ENCODE results near the gene PPWD1. TPM values are rescaled to one million over a fixed set of nuclear protein-coding genes. Genes with fewer than 3 reads are reported as not detected.

PPWD1 gene
- total RNA-seq, 4 donors from 2014 or later, result 46.8 to 74.3 (median 57.2) TPM

DNA sequence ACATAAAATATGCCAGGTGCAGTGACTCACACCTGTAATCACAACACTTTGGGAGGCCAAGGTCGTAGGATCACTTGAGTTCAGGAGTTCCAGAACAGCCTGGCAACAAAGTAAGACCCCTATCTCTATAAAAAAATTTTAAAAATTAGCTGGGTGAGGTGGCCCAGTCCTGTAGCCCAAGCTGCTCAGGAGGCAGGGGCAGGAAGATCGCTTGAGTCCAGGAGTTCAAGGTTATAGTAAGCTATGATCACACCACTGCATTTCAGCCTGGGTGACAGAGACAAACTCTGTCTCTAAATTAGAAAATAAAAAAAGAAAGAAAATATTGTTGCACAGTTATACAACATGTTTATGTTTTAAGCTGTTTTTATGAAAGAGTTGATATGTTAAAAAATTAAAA lies 6.9 kb upstream of the PPWD1 start:
- WGBS, 2 donors, result 84 to 92% methylated on average over 2 of the region's 2 CpGs
- H3K9me3 ChIP-seq, result no peaks in the 10 kb centered on the region
- DNase-seq (ENCODE audit: low spot score in 2 of 2), result no peak

DNA sequence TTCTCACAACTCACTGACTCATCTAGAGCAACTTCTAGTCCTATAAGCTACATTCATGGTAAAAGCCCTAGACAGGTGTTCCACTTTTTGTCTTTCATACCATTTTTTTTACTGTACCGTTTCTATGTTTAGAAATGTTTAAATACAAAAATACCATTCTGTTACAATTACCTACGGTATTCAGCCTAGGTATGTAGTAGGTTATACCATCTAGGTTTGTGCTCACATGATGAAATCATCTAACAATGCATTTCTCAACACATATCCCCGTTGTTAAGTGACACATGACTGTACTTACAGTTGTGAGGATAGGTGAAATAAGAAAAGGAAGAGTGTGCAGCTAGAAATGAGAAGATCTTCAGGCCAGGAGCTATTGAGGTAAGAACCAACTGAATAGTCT lies 6.4 kb upstream of the PPWD1 start:
- no peaks in the 10 kb centered on the region for H3K36me3 ChIP-seq
- H3K4me3 ChIP-seq, result no peak overlapping the region
- peaks cover 0 to under 1% (median 0%) of the 10 kb centered on the region in 4 donors for H3K4me1 ChIP-seq
- TF ChIP-seq CTCF (IDR thresholded peaks at IDR 0.05) (no peak), POLR2A (IDR thresholded peaks at IDR 0.05) (no peak), EP300 (IDR thresholded peaks at IDR 0.05) (no peak)
- DNase-seq (ENCODE audit: low spot score in 2 of 2), result no peak
- no peak overlapping the region for H3K27ac ChIP-seq
- 92% methylated on average over 3 of the region's 3 CpGs for WGBS, 2 donors
- no peaks in the 10 kb centered on the region for H3K9me3 ChIP-seq
- no peaks in the 10 kb centered on the region for H3K27me3 ChIP-seq

More for the DNA sequence above, 6.9 kb upstream of the PPWD1 start:
- H3K36me3 ChIP-seq, result no peaks in the 10 kb centered on the region
- TF ChIP-seq EP300 (IDR thresholded peaks at IDR 0.05) (no peak), POLR2A (IDR thresholded peaks at IDR 0.05) (no peak), CTCF (IDR thresholded peaks at IDR 0.05) (no peak)
- no peak overlapping the region for H3K4me3 ChIP-seq
- no peaks in the 10 kb centered on the region for H3K4me1 ChIP-seq
- H3K27ac ChIP-seq, result no peak overlapping the region
- no peaks in the 10 kb centered on the region for H3K27me3 ChIP-seq

- WGBS, 2 donors, result 6 to 8% methylated on average over 11 of the region's 11 CpGs
- peaks cover 0 to 42% (median 23%) of the 10 kb centered on the region in 4 donors for H3K4me1 ChIP-seq
- no peaks in the 10 kb centered on the region for H3K27me3 ChIP-seq
- H3K4me3 ChIP-seq, result peak overlapping the region; percentile 73 to 98 (median 87)
- no peak for TF ChIP-seq CTCF (IDR thresholded peaks at IDR 0.05)
- TF ChIP-seq POLR2A (IDR thresholded peaks at IDR 0.05), result no peak
- no peak for TF ChIP-seq EP300 (IDR thresholded peaks at IDR 0.05)
- no peaks in the 10 kb centered on the region for H3K9me3 ChIP-seq
- no peak for DNase-seq (ENCODE audit: low spot score in 2 of 2)
- peak overlapping the region in 2 of 4 donors; percentile 81 to 94 for H3K27ac ChIP-seq
- peaks cover 0 to 7% (median 0%) of the 10 kb centered on the region in 3 donors for H3K36me3 ChIP-seq
Observed at GRCh38 chr5:65563777-65564176, 681 bp downstream of the PPWD1 start.

DNA sequence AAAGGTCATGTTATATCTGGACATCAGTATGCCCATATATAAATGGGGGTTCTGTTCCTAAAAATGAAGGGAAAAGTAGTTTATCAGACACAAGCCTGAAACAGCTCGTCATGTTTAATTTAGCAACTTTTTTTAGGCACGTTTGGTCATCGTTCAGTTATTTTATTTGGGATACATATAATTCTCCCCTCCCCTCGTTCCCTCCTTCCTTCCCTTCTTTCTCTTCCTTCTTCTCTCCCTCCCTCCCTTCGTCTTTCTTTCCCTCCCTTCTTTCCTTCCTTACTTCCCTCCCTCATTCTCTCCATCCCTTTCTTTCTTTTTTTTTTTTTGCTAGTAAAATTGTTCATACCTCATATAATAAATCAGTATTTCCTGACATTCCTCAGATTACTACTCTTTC lies 3.4 kb downstream of the PPWD1 start:
- 78 to 79% methylated on average over 5 of the region's 5 CpGs for WGBS, 2 donors
- no peak overlapping the region for H3K4me3 ChIP-seq
- no peaks in the 10 kb centered on the region for H3K9me3 ChIP-seq
- no peaks in the 10 kb centered on the region for H3K27me3 ChIP-seq
- no peak for DNase-seq (ENCODE audit: low spot score in 2 of 2)
- TF ChIP-seq EP300 (IDR thresholded peaks at IDR 0.05) (no peak), CTCF (IDR thresholded peaks at IDR 0.05) (no peak), POLR2A (IDR thresholded peaks at IDR 0.05) (no peak)
- H3K27ac ChIP-seq, result no peak overlapping the region
- peaks cover 0 to 16% (median under 1%) of the 10 kb centered on the region in 3 donors for H3K36me3 ChIP-seq
- peaks cover 0 to 42% (median 23%) of the 10 kb centered on the region in 4 donors for H3K4me1 ChIP-seq

- Histone ChIP-seq H3K27ac (no peak overlapping the region), H3K36me3 (peaks cover 0 to 37% (median 8%) of the 10 kb centered on the region in 3 donors), H3K4me3 (no peak overlapping the region), H3K4me1 (peaks cover 0 to 18% (median 0%) of the 10 kb centered on the region in 4 donors), H3K27me3 (no peaks in the 10 kb centered on the region), H3K9me3 (no peaks in the 10 kb centered on the region)
- TF ChIP-seq CTCF (IDR thresholded peaks at IDR 0.05) (no peak), EP300 (IDR thresholded peaks at IDR 0.05) (no peak), POLR2A (IDR thresholded peaks at IDR 0.05) (no peak)
- 92% methylated on average over 2 of the region's 2 CpGs for WGBS, 2 donors
- no peak for DNase-seq (ENCODE audit: low spot score in 2 of 2)
Observed at GRCh38 chr5:65570598-65571226, 7.6 kb downstream of the PPWD1 start.
